AG20443 (cell line): Measurements from ENCODE around the gene ABHD18.

ENCODE experiments used
- DNase-seq: peaks from one replicate; pipeline ENCODE4 v3.0.0; 2012; ENCODE audit warnings: low spot score, mixed read lengths

ABHD18 gene

GRCh38 chr4:128068918-128069317 is 103.7 kb downstream of the ABHD18 start:
- peak; percentile 12 for DNase-seq

- no peak for DNase-seq
Observed at GRCh38 chr4:128076464-128076863, 111.3 kb downstream of the ABHD18 start.
